GM10266 (cell line): ENCODE data around the gene RNF182.

Experiments used
- DNase-seq: peaks from one replicate; pipeline ENCODE4 v3.0.0; 2012; ENCODE audit errors: extremely low spot score
- TF ChIP-seq, protein P1 (sequence below): IDR thresholded peaks from 2 replicates; pipeline ENCODE4 v1.5.1; 2012; ENCODE audit warnings: mild to moderate bottlenecking, low read depth; ENCODE audit not compliant: control insufficient read depth, insufficient read depth; ENCODE audit errors: missing control alignments

Gene RNF182

DNA sequence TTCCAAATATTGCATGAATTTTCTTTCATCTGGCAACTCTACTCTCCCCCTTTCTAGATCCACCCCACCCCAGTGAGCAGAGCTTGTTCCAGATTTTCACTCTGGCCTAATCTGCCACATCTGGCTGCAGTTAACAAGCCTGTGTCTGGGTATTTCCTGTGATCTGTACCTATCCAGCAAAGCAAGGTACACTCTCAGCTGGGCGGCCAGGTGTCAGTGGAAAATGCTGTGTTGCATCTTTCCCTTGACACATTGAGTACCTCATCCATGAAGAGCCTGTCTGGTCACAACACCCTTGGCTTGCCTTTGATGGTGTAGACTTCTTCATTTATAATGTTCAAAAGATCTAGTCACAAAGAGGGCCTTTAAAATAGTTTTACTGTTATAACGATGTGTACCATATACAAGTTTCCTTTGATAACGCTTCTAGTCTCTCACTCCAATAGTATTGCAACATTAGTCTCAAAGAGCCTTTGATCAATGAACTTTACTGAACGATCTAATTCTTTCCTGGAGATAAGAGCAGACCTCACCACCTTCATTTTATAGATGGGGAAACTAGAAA, 6.0 kb upstream of the RNF182 start:
- DNase-seq, result no peak
- TF ChIP-seq, protein P1, sequence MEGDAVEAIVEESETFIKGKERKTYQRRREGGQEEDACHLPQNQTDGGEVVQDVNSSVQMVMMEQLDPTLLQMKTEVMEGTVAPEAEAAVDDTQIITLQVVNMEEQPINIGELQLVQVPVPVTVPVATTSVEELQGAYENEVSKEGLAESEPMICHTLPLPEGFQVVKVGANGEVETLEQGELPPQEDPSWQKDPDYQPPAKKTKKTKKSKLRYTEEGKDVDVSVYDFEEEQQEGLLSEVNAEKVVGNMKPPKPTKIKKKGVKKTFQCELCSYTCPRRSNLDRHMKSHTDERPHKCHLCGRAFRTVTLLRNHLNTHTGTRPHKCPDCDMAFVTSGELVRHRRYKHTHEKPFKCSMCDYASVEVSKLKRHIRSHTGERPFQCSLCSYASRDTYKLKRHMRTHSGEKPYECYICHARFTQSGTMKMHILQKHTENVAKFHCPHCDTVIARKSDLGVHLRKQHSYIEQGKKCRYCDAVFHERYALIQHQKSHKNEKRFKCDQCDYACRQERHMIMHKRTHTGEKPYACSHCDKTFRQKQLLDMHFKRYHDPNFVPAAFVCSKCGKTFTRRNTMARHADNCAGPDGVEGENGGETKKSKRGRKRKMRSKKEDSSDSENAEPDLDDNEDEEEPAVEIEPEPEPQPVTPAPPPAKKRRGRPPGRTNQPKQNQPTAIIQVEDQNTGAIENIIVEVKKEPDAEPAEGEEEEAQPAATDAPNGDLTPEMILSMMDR, result no peak

DNA sequence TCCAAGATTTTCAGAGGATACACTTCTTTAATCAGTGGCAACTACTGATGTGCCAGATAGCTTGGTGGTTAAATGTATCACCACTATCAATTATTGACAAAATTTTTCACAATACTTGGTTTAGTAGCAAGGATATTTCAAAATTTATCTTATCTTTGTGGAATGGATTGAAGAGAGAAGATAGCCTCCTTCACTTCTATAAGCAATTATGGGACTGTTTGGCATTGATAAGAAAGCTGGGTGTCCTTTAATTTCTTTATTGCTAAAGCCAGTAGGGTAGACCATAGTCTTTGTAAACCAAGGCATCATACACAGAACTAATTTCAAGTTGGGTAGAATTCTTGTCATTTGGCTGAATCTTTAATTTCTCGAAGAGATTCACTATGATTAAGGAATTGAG, 4.9 kb upstream of the RNF182 start:
- DNase-seq, result no peak

DNA sequence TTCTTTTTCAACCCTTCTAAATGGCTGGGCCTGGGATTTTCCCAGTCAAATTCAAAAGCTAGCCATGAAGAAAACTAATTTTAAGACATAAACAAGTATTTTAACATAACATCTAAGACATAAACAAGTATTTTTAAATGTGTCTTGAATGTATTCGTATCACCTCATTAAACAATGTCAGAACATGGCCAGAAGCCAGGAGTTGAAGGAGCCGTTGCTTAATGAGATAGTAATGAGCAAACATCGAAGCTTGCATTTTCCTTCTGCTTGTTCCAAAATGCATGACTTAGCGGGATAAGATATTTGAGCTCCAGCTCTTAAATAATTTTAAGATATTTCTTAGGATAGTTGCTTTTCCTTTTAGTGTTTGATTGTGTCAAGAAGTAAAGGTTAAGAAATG, 4.2 kb upstream of the RNF182 start:
- DNase-seq, result no peak
- TF ChIP-seq, protein P1, result no peak

More for the DNA sequence above, 4.9 kb upstream of the RNF182 start:
- TF ChIP-seq, protein P1, result no peak

DNA sequence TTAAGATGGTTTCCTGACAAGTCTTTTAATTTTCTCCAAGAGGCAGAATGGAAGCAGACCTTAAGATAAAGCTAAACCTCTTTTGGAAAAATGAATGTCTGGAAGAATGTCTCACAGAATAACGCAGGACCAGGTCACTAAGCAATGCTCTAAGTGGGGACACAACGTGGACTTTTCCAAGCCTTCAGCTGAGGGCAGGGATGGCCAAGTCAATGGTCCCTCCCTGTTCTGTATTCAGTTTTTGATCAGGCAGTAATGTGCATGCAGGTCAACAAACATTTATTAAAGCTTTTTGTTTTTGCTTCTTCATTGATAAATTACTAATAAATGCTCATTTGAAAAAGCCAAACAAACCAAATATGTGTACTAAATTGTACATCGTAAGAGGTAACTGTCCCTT, 2.0 kb upstream of the RNF182 start:
- TF ChIP-seq, protein P1, result no peak

DNA sequence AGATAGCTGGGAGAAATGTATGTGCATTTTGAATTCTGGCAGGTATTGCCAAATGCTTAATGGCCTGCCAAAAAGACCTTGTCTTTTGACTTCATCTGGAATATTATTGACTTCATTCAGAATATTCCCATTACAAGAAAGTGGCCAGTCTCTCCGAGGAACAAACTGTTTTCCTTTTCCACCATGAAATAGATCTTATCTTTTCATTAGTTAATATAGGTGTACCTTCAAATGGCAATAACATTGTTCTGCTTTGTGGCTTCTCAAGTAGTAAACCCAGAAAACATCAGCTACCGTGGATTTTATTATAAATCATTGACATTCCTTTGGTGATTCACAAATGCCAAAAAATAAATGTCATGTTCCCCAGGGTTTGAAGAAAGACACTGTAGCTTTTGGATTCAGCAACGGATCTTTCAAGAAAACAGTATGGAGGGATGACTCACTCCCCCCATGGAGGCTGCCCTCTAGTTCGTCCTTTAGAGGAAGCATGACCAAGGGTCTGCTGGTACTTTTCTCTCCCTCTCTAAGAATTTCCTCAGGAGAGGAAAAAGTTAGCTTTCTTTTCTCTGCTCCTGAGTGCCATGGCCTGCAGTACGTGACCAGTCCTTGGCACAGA, 1.1 kb upstream of the RNF182 start:
- no peak for DNase-seq
- TF ChIP-seq, protein P1, result no peak

More for the DNA sequence above, 2.0 kb upstream of the RNF182 start:
- DNase-seq, result no peak

DNA sequence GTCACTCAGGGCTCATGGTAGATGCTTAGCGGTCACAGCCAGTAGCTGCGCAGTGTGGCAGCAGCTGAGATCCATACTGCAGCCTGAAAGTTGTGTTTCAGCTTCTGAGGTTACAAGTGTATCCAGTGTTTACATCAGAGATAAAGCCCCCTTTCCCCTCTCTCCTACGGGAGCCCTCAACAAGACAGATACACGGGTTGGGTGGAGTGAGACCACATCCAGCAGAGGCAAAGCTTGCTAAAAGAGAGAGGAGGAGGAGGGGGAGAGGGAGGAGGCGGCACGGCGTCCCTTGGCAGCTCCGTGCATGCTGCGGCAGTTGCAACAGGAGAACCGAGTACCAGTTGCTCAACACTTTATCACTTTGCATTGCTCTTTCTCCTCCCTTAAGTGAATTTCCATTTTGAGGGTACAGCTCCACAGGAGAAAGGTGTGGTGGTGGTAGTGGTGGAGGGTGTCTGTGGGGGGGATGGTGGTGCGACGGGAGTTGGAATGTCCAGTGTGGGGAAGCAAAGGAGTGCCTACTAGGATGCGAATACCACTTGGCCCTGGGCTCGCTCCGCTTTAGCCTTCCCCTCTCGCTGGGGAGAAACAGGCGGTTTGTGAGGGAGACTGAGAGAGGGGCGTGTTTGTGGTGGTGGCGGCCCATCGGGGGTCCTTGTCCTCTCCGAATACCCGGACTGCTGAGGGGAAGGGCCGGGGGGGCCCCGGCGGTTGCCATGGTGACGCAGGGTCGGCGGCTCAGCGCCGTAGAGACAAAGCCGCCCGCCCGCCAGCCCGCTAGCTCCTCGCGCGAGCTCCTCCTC, 405 bp upstream of the RNF182 start:
- DNase-seq, result no peak
- TF ChIP-seq, protein P1, result no peak

DNA sequence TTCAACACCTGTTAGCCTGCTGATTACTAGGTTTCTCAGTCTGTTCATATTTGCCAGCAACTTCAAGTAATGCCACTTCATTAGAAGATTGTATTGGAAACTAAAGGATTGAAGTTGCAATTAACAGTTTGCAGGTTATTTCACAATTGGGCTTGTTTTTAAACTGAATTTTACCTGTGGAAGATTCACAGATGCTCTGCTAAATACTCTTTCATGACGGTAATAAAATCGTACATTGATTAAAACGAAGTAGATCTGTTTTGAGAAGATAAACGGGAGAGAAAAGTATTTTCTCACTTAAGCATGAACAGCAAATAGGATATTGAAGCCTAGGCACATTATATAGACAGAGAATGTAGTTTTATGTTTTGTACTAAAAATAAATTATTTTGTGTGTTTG, 1.6 kb downstream of the RNF182 start:
- no peak for DNase-seq
- TF ChIP-seq, protein P1, result no peak
